Right hindlimb (tissue), 1 donor: ENCODE data around the gene CCDC141.

ENCODE experiments used
- DNase-seq: peaks from one replicate; pipeline ENCODE4 v3.0.0-alpha.2; 2018

Gene CCDC141

DNA sequence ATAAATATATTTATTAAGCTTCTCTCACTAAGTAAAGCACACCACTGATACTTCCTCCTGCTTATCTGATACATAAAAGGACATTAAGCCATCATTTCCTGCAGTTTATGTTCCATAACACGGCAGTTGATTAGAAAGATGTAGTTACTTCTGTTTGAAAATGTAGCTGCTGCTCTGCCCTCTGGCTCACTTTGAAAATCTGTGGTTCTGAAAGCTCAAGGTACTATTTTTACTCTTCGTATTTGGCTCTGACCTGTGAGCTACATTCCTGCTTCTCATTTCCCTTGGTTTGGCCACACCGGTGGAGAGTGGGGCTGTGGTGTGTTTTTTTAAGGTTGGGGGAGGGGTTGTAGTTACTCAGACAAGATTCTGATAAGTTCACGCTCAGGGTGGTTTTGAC lies 229.9 kb downstream of the CCDC141 start:
- DNase-seq = no peak

DNA sequence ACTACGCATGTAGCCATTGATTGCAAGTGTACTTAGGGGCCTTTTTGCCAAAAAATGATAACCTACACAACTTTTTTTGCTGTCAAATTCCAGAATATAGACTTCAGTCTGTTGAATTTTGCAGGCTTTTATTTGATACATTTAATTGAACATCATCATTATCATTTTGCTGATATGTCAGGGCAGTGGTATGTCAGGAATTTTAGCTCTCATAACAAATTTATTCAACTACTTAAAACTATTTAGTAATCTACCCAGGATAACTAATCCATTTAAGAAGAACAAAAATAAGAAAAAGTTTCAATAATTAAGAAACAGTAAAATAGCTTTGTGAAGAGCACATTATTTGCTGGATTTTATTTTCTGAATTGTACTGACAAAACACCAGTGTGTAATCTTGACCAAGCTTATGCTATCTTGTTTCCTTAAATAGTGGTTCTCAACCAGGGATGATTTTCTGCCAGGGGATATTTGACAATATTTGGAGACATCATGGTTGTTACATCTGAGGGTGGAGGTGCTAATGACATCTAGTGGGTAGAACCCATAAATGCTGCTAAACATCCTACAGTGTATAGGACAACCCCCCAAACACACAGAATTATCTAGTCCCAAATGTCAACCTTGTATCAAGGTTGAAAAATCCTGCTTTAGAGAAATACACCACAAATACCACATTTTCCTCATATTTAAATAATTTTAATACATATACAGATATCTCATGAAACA lies 230.6 kb downstream of the CCDC141 start:
- no peak for DNase-seq

DNA sequence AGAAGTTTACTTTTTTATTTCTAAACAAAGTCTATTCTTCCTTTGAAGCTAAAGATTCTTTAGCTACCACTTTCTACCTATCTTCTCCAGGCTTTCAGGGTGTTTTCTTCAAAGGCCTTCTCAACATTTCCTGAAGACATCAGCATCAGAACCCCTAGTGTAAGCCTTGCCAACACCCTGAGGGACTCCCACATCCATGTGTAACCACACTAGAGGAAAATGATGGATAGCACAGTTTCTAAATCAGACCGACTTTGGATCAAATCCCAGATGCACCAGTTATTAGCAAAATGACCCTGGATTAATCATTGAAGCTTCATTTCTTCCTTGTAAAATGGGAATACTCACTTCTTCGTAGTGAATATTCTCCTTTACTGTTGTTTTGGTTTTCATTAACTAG lies 238.0 kb downstream of the CCDC141 start:
- DNase-seq = no peak

DNA sequence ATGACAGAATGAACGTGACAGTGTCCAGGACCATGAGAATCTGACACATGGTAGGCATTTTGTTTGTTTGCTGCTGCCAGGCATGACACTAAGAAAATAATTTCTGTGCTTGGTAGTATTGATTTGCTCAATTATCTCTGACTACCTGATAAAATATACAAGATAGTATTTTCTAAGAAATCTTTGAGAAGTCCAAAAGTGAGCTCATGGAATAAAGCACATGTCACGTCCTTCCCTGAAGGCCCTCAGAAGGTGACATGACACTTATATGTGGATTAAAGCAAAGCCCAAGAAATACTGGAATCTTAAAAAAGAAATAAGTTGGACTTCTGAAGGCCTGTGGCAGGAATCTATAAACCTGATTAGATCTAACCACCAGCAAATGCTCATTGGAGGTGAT lies 238.9 kb downstream of the CCDC141 start:
- no peak for DNase-seq

DNA sequence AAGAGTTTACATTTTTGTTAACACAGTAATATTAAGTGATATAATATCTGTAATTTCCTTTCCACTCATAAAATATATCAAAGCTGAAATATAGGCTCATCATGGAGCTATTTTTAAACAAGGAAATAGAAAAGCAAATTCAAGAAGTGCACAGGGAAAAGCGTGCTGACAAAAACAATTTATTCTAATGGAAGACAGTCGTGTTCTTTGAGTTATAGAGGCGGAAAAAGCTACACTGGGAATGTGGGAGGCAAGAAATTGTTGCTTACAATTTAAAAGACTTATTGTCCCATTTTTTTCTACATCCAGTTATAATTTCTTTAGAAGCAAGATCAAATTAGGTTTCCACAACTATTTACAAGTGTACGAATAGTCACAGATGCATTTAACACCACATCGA lies 239.5 kb downstream of the CCDC141 start:
- DNase-seq = no peak

DNA sequence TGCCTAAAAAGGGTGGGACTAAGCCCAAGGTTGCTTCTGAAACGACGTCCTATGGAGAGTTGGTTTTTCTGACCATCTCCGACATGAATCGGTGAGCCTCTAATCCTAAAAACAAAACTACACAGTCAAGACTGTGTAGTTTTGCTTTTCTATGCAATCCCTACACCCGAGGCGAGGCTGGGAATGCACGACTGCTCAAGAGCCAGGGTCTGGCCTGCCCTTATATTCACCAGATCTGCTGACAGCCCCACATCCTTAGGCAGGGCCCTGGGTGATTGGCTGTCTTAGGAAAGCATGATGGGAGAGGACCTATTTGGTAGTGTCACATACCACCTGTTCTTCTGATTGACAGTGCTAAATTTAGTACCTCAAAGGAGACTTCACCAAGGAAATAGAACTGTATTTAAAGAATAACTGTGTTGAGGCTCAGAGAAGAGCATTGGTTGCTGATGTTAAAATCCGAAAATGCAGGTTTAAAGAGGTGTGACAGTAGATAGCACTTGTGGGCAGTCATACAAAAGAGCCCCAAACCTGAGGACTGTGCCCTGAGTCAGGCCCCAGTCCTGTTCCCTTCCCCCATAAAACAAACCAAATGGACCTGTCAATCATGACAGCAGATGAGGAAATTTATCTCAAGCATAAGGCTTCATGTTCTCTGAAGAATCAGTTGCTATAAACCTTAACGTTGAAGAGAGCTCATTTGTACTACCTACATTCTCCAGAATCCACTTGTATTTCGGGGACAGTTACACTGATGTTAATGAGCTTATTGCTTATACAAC lies 242.5 kb downstream of the CCDC141 start, which contains the start of gene TTN:
Gene TTN, minus strand, starts transcription at position 197 of the 782 bp plus-strand sequence. CDS start 2,781 bp downstream, outside the sequence.
- no peak for DNase-seq

DNA sequence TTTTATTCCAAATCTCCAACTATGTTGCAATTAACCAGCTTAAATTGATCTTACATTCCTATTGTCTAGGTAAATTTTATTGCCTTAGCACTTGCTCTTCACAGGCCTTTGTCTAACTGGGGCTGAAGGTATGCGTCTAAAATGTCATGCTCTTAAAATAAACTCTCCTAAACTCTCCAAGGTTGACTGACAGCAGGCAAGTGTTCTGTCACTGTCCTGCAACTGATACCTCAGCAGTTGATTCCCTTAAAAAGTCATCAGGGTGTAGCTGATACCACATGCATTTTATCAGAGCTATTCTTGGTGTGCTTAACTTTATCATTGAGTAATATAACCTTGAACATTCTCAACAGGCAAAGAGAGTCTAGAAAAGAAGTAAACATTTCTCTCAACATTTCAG lies 243.4 kb downstream of the CCDC141 start:
- no peak for DNase-seq

DNA sequence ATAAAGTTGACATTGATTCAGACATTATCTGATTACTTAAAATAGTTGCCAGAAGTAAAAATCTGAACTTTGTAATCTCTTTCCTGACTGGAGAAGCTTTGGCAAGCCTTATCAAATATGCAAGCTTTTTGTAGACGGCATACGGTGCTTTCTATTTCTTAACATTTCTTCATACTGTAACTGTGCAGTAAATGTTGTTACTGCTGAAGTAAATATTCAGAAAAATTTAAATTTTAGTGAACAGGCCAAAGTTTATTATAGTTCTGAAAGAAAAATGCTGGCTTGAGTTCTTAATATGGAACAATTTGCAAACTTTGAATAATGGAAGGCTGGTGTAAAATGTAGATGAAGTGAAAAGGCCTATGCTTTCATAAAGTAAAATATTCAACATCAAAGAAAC lies 244.5 kb downstream of the CCDC141 start:
- DNase-seq = no peak

DNA sequence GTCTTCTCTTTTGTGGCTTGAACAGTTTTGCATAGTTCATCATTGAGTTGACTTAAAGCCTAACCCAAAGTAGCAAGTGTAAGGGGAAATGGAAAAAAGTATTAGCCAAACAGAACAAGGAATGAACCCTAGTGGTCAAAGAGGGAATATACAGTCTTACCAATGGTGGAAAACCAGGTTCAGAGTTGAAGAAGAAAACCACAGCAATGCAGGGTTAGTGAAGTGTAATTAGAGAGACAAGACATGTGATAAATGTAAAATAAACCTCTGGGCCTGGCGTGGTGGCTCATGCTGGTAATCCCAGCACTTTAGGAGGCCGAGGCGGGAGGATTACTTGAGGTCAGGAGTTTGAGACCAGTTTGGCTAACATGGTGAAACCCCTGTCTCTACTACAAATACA lies 245.1 kb downstream of the CCDC141 start:
- no peak for DNase-seq

DNA sequence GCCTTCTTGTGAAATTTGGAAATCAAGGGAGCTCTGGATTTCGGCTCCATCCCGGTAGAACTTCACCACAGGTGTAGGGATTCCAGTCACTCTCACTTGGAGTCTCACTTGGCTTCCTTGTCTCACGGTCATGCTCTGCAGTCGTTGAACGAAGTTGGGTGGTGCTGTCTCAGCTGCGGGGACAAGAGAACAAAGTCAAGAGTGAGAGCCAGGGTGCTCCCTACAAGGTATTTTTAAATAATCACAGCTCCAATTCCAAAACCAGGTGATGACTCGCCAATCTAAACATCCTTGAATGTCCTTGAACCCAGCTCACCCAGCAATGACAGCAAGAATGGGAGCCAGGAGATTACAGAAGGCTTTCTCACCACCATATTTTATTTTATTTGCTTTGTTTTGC lies 249.4 kb downstream of the CCDC141 start:
- no peak for DNase-seq

DNA sequence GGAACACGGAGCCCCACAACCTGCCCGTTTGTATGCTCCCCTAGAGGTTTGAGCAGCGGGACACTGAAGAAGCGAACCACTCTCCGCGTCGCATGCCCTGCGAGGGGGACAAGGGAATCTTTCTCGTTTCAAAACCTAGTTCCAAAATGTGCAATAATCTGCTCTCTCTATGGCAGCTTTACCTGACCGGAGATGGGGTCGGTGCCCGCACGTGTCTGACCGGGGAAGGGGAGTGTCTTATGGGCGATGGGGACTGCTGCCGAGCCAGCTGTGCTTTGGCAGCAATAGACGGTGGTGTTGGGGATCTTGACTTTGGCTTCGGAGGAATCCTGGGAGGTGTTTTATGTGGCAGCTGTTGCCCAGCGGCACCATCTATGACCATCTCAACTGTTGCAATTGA lies 250.6 kb downstream of the CCDC141 start:
- no peak for DNase-seq

DNA sequence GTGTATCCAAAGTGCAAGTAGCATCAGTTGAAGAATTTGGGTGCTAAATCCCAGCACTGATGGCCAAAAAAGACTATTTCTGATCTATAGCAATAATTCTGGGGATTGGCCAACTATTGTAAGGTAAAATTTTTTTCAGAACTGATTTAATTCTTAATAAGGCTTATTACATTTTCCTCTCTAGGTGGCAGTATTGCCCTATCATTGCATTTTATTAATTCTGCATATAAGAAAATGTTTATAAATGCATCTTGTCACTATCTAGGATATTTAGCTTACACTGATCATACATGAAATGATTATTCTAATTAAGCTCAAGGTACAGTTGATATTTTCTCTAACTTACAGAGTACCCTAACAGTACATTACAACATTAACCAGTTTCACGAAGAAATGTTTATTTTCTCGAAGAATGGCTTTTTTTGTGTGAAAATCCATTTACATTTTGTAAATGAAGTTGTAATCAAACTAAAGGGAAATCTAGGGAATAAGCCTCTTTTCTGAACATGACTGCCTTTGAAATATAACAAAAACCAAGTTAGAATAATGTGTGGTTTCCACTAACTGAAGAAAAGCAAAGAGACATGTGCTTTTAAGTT lies 253.8 kb downstream of the CCDC141 start:
- no peak for DNase-seq

DNA sequence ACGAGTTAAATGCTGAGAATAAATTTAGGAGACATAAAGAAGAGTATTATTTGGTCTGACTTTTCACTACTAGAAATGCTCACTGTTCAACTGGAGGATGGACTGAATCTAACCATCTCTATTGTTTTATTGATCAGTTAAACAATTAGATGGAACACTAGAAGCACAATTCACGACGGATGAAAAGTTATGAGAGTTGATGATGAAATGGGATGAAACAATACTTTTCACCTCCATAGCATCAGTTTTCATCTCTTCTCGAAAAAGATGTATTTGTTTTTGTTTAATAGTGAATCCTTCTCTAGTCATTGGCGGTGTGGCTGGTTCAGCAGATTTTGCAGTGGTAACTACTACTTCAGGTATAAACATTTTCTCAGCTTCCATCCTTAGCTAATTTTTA lies 262.0 kb downstream of the CCDC141 start:
- DNase-seq = no peak

DNA sequence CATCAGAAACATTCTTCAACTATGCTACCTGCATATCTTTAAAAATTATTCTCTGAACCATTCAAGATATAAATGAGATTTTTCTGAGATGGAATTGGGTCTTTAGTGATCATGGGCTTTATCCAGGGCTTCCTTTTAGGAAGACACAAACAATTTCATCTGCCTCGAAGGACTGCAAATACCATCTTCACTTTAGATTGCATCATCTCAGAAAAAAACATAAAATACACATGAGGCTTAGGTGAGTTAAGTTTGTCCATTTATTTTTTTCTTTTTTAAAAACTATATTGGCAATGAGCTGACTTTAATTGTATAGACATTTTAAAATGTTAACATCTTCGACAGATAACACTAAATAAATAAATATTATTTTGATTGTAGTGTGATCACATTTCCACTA lies 262.8 kb downstream of the CCDC141 start:
- no peak for DNase-seq

DNA sequence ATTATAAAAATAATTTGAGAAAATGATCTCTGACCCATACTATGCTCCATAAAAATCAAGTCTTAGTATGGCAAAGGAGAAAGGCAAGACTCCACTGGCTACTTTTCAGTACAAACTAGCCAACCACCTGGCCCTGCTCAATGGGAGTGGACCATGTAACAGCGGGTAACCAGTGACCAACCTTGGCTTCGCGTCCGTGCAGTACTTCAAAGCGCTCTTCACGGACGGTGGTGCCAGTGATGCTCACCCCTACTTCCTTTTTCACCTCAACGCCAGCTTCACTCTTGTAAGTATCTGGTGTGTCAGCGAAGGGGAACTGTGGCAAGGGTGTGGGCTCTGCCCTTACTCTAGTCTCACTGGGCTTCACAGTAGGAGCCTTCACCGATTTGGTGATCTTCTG lies 266.0 kb downstream of the CCDC141 start:
- DNase-seq = no peak

DNA sequence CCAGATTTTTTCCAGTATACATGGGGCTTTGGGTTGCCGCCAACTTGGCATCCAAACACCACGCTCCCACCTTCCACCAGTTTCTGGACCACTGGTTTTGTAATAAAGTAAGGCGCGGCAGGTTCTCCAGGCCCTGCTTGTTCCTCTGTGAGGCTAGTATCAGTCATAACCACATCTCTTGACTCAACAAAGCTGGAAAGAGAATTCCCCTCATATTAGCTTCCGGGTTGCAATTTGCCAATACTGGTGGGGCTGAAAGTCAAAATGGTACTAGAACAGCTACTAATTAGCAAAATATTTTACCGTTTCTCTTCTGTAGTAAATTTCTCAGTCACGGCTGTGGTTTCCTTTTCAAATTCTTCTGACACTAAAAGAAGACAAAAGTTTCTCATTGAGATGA lies 267.7 kb downstream of the CCDC141 start:
- no peak for DNase-seq
